Adrenal gland (tissue), 12 donors: Measurements from ENCODE around the gene ELOVL7. TPM values are rescaled to one million over a fixed set of nuclear protein-coding genes. Genes with fewer than 3 reads are reported as not detected.
"Not testable (repeated sequence)": the region's sequence is repeated elsewhere in the genome, so short reads cannot be mapped to it uniquely, and the experiment has no call there.

Experiments
- DNase-seq, 7 donors: peaks; one replicate each; pipeline ENCODE4 v3.0.0-alpha.2; 2019 to 2020
- H3K27ac ChIP-seq, 5 donors: fragments of 200-600 bp; sonication (generic) in 4 of 5; 1 replicate in 3 of 5; 2 replicates in 2 of 5; pipeline versions ENCODE4 v1.5.1 to v1.8.0; 2016 to 2020; ENCODE audit warnings: mild to moderate bottlenecking in 1 of 5
- H3K27me3 ChIP-seq: fragments of 200-600 bp; 2 replicates; pipeline ENCODE4 v1.8.0; 2021
- H3K36me3 ChIP-seq, 2 donors: fragments of 200-600 bp; replicated peaks in 1 of 2; 1 replicate in 1 of 2; 2 replicates in 1 of 2; pipeline versions ENCODE4 v1.5.1 to v1.8.0; 2018 to 2022
- H3K4me1 ChIP-seq, 2 donors: fragments of 200-600 bp; replicated peaks in 1 of 2; 1 replicate in 1 of 2; 2 replicates in 1 of 2; pipeline versions ENCODE4 v1.5.1 to v1.8.0; 2018 to 2021
- H3K4me3 ChIP-seq, 4 donors: fragments of 200-600 bp; sonication (generic) in 3 of 4; one replicate each; pipeline ENCODE4 v1.5.1; 2016 to 2018
- H3K9me3 ChIP-seq, 3 donors: fragments of 200-600 bp; sonication (generic) in 1 of 3; replicated peaks in 1 of 3; 1 replicate in 2 of 3; 2 replicates in 1 of 3; pipeline versions ENCODE4 v1.5.1 to v1.8.0; 2016 to 2021
- CTCF ChIP-seq, 6 experiments: fragments of 450-650 bp in 4 of 6; fragments of 200-600 bp in 2 of 6; sonication (generic) in 1 of 6; IDR thresholded peaks; 1 replicate in 5 of 6; 2 replicates in 1 of 6; pipeline versions ENCODE4 v1.5.1 to v1.8.0; 2016 to 2021; ENCODE audit warnings: antibody characterized with exemption in 6 of 6, mild to moderate bottlenecking in 2 of 6, moderate library complexity in 1 of 6
- POLR2A ChIP-seq, 2 donors: fragments of 450-650 bp; IDR thresholded peaks; one replicate each; pipeline ENCODE4 v1.6.1; 2017; ENCODE audit warnings: antibody characterized with exemption in 2 of 2, mild to moderate bottlenecking in 2 of 2, moderate library complexity in 1 of 2
- WGBS, 4 donors: extraction: QIAGEN DNeasy Blood & Tissue Kit in 2 of 4; methylation state at CpG; one replicate each; pipeline versions ENCODE4 v1.1.5 to v1.1.7; 2013 to 2017; 5-methylcytosine and 5-hydroxymethylcytosine counted together
- intact Hi-C, 2 donors: fragments of 100-400 bp; cut with DNase I; formaldehyde crosslinking; loops; one replicate each; pipeline versions ENCODE4 v1.14.1 to v1.15.0; 2022 to 2023
- polyA plus RNA-seq, 3 donors: library from polyadenylated mRNA; stranded (reverse); fragments of 200-250 nt in 2 of 3; fragments of 350-450 nt in 1 of 3; fragmentation: Illumina TruSeq in 1 of 3; extraction: RNeasy Lipid Tissue Mini Kit (QIAGEN cat#74804) in 1 of 3; gene quantifications; one replicate each; pipeline ENCODE4 v1.2.3, GENCODE V29; 2013 to 2014
- total RNA-seq, 9 donors: library from RNA; depleted of rRNA in 4 of 9; stranded (reverse); fragments of >200 nt in 4 of 9; fragments of 120-200 nt in 1 of 9; fragmentation: NEBNext Ultra II Directional in 1 of 9; extraction: Animal tissue kit (Norgen Biotek cat#: 25700) in 1 of 9; gene quantifications; one replicate each; pipeline versions ENCODE4 v1.1.0 to v1.2.4, GENCODE V29; 2013 to 2023
- donor health status: healthy with polysubstance abuse.
- donor health status: Bipolar disorder and iron deficiency.
- donor health status: DM: yes; HTN: yes; CAD: no.
- donor health status: DM: no; HTN: no; CAD: no.
- donor health status: DM: no; HTN: no; CAD: no.
- donor health status: DM: yes; HTN: yes; CAD: no.

The ELOVL7 gene
- total and polyA plus RNA-seq, 12 donors = 0.88 to 5.1 (median 3.0) TPM

GRCh38 chr5:60722416-60722815 is 121.7 kb downstream of the ELOVL7 start:
- TF ChIP-seq POLR2A (IDR thresholded peaks at IDR 0.05) (no peak), CTCF (IDR thresholded peaks at IDR 0.05) (no peak)
- WGBS, 4 donors = 75 to 81% (median 78%) methylated on average over 6 of the region's 6 CpGs

GRCh38 chr5:60719329-60719728 is 124.7 kb downstream of the ELOVL7 start:
- TF ChIP-seq POLR2A (IDR thresholded peaks at IDR 0.05) = no peak
- no peak for TF ChIP-seq CTCF (IDR thresholded peaks at IDR 0.05)
- Histone ChIP-seq H3K27ac (no peak overlapping the region), H3K4me1 (no peaks in the 10 kb centered on the region), H3K36me3 (no peaks in the 10 kb centered on the region), H3K9me3 (no peaks in the 10 kb centered on the region), H3K4me3 (no peak overlapping the region), H3K27me3 (no peaks in the 10 kb centered on the region)
- DNase-seq = no peak
- intact Hi-C loops = no loop called here

More at GRCh38 chr5:60722416-60722815, 121.7 kb downstream of the ELOVL7 start:
- Histone ChIP-seq H3K27me3 (no peaks in the 10 kb centered on the region), H3K36me3 (no peaks in the 10 kb centered on the region), H3K4me1 (no peaks in the 10 kb centered on the region), H3K9me3 (no peaks in the 10 kb centered on the region), H3K4me3 (no peak overlapping the region), H3K27ac (no peak overlapping the region)
- DNase-seq = no peak
- intact Hi-C loops = no loop called here

GRCh38 chr5:60718166-60718892 is 125.7 kb downstream of the ELOVL7 start:
- DNase-seq = no peak
- intact Hi-C loops = no loop called here
- Histone ChIP-seq H3K27me3 (no peaks in the 10 kb centered on the region), H3K36me3 (no peaks in the 10 kb centered on the region), H3K4me1 (no peaks in the 10 kb centered on the region), H3K27ac (no peak overlapping the region), H3K9me3 (no peaks in the 10 kb centered on the region), H3K4me3 (no peak overlapping the region)
- TF ChIP-seq POLR2A (IDR thresholded peaks at IDR 0.05) = no peak
- 77 to 90% (median 82%) methylated on average over 3 of the region's 3 CpGs for WGBS, 4 donors

GRCh38 chr5:60715201-60715928 is 128.7 kb downstream of the ELOVL7 start:
- 90 to 93% (median 90%) methylated on average over 3 of the region's 3 CpGs; no CpG with 5 or more reads in 1 of the 4 donors for WGBS, 4 donors
- DNase-seq = not testable (repeated sequence)

GRCh38 chr5:60712950-60713349 is 131.1 kb downstream of the ELOVL7 start:
- TF ChIP-seq POLR2A (IDR thresholded peaks at IDR 0.05) (no peak), CTCF (IDR thresholded peaks at IDR 0.05) (no peak)
- H3K27ac ChIP-seq = no peak overlapping the region
- WGBS, 4 donors = 85 to 95% (median 91%) methylated on average over 5 of the region's 5 CpGs
- H3K9me3 ChIP-seq = no peaks in the 10 kb centered on the region
- no peaks in the 10 kb centered on the region for H3K36me3 ChIP-seq
- intact Hi-C loops = no loop called here
- no peaks in the 10 kb centered on the region for H3K4me1 ChIP-seq
- no peak overlapping the region for H3K4me3 ChIP-seq
- no peaks in the 10 kb centered on the region for H3K27me3 ChIP-seq
- DNase-seq = no peak

More at GRCh38 chr5:60715201-60715928, 128.7 kb downstream of the ELOVL7 start:
- H3K27me3 ChIP-seq, H3K27ac ChIP-seq, H3K4me3 ChIP-seq, H3K36me3 ChIP-seq, intact Hi-C loops, H3K9me3 ChIP-seq, H3K4me1 ChIP-seq: not testable (repeated sequence)

- H3K27me3 ChIP-seq, intact Hi-C loops, H3K36me3 ChIP-seq, H3K27ac ChIP-seq, H3K4me1 ChIP-seq, H3K9me3 ChIP-seq, H3K4me3 ChIP-seq, DNase-seq: not testable (repeated sequence)
- WGBS, 4 donors = 61 to 81% (median 76%) methylated on average over 3 of the region's 3 CpGs
Measured at GRCh38 chr5:60711892-60712291, 132.2 kb downstream of the ELOVL7 start.
